GM03348 (cell line): Measurements from ENCODE around the gene ALPK1.
"Not testable (repeated sequence)": the region's sequence is repeated elsewhere in the genome, so short reads cannot be mapped to it uniquely, and the experiment has no call there.

Experiments used
- DNase-seq: peaks from one replicate; pipeline ENCODE4 v3.0.0; 2012; ENCODE audit warnings: low spot score

ALPK1 gene

DNA sequence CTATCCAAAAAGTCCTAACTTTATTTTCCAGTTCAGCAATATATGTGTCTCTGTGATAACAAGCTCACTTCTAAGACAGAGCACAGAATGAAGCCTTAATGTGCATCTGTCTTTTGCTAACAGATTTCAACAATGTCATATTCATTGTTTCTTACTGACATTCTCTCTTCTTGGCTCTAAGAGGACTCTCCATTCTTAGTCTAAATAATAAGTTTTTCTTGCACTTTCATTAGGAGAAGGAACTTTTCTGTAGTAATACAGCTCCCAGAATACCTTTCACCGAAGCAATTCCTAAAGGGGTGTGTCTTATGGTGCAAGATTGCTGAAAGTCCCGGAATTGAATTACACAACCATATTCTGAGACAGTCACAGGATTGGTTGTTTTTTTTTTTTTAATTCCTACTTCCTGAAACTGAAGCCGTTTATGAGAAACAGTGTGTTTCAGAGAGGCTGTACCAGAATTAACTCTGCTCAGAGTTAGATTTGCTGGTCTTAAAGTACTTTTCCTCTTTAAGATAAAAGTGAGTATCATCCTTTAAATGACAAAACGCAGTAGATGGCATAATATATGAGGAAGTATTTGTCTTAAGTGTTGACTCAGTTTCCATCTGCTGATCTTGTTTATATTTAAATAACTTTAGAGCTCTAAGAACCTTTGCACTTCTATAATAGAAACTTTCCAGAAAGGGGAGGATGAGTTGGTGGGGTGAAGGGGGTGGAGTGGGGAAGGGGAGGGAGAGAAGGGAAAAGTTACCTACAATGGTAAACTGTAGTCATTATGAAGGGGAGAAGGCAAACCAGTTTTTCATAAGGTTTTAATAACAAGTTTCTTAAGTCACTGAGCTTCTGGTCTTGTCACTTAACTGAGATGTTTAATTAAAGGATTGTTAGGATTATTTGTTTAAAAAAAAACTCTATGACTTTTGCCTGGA is at the start of gene ALPK1:
TSS of gene ALPK1 (plus strand) at position 421 of the 932 bp plus-strand sequence.
- peak; percentile 88 for DNase-seq

DNA sequence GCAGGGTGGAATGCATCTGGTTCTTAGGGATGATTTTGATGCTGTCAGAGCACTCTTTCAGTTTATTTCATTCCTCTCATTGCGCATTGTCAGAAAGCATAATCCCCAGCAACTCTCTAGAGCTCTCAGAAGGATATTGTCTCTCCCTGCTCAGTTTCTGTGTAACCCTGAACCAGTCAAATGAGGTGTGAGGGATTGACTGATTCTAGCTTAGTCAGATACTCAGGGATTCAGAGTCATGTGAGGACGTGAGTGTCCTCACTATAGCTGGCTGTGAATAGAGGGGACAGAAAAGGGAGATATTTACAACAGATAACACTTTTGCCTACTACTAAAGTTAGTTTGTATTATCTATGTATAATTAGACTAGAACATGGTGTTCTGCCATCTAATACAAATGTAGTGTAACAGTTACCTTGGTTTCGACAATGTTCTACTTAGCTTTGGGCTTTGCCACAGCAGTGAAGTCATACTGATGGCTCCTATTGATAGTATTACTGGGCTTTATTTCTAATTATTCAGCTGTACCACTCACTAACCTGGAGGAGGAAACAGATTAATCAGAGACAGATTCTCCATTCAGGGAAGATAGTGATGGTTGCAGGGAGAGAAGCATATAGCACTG is 46.0 kb upstream of the ALPK1 start:
- no peak for DNase-seq

DNA sequence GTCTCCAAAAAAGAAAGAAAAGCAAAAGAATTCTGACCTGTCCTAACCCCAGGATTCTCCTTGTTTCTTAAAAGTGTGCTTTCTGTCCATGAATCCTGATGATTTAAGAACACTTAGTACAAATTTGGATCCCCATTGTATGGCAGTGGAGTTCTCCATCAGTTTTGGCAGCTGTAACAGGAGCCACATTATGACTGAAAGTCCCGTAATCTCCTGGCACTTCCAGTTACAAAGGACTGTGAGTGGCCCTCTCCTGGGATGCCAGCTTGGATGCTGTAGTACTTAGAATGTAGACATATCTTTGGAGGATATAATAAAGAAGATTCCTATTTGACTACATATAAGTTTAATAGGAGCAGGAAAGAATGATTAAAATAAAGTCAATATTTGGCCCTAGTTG is 44.9 kb upstream of the ALPK1 start:
- DNase-seq, result no peak

- DNase-seq, result no peak
Measured at GRCh38 chr4:112253382-112254000, 43.7 kb upstream of the ALPK1 start.

GRCh38 chr4:112257098-112257497 is 40.1 kb upstream of the ALPK1 start:
- DNase-seq, result no peak

DNA sequence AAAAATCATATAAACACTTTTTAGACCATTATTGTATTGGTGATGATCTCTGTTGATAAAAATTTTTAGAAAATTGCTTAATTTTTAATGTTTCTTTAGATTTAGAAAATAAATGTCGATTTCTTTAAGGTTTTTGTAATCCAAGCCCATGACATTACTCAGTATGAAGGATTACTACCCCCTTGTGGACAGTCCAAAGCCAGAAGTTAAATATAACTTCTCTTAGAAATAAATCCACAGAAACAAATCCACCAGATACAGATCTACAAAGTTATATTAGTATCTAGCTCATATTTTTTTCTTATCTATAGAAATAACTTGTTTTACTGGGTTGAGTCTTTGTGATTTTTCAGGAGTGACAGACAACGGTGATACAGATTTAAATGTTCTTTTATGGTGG is 30.3 kb upstream of the ALPK1 start:
- peak; percentile 28 for DNase-seq

DNA sequence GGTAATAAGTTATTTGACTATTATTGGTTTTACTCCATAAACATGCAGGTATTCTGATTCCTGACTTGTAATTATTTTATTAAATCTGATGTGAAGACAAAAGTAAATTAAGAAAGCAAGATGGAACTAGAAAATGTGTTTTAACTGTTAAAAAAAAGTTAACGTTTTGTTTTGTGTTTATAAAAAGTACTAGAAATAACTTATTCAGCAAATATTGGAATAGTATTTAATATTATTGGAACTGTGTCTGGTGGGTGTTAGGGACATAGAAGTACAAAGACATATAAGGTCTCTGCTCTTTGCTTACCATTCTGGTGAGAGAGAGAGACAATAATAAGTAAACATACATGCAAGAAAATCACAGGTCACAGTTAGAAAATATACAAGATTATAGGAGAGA is 27.1 kb upstream of the ALPK1 start:
- no peak for DNase-seq

DNA sequence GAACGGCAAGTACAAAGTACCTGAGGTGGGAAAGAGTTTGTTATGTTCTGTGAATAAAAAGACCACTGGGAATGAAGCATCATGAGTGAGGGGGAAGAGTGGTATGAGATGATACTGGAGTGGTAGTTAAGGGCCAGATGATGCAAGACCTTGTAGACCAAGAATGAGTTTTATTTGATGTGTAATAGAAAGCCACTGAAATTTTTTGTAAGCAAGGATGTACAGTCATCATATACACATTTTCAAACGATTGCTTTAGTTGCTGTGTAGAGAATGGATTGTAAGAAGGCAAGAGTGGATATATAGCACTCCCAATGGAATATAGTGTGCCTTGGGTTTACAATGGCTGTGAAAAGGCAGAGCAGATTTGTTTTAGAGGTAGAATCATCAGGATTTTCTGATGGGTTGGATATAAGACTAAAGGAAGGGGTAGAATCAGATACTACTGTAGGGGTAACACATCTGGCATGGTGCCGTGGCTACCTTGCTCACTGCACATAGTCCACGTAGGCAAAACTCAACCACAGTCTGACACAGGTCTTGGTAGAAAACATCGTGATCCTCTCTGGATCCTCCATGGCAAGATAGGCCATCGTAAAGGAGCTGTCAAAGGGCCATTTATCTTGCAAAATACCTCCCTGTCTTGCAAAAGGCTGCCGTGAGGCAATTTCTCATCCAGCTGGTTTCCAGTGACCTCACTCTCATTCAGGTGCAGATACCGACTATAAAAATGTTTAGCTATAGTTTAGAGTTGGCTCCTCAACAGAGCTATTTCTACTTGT is 26.3 kb upstream of the ALPK1 start:
- DNase-seq, result peak; percentile 21

GRCh38 chr4:112272292-112272691 is 24.9 kb upstream of the ALPK1 start:
- DNase-seq, result no peak

- no peak for DNase-seq
Measured at GRCh38 chr4:112274959-112275358, 22.2 kb upstream of the ALPK1 start.

GRCh38 chr4:112276113-112276512 is 21.1 kb upstream of the ALPK1 start:
- DNase-seq, result no peak

DNA sequence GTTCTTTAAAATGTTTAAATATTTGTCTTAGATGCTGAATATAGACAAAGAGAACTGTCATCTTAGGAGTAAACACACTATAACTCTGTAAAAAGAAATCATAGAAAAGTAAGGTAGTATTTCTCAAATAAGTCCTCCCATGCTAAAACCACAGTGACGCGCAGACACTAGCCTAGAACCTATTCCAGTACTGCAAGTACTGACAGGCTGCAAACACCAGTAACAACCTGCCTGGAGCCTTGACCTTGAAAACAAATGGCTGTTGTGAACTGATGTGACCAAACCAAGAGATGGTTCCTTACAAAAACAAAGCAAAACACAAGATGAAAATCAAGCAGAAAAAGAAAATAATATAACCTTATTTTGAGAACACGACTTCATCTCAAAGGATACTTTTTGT is 19.9 kb upstream of the ALPK1 start:
- no peak for DNase-seq

- DNase-seq, result no peak
Measured at GRCh38 chr4:112277705-112278448, 19.3 kb upstream of the ALPK1 start.

GRCh38 chr4:112279025-112279881 is 17.9 kb upstream of the ALPK1 start:
- DNase-seq, result no peak

DNA sequence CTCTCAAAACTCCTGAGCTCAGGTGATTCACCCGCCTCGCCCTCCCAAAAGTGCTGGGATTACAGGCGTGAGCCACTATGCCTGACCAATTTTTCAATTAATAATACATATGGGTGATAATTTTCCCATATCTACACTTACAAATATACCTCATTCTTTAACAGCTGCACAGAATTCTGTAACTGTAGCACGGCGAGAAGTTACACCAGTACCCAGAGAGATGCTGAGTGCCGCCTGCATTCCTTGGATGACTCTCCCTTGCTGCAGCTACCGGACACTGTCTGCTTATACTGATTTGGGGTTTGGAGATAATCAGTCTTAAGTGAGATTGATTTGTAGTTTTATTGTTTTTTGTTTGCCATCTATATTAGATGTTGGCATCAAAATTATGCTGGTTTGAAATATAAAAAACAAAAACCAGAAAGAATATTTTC is 17.3 kb upstream of the ALPK1 start:
- no peak for DNase-seq

GRCh38 chr4:112280386-112281056 is 16.6 kb upstream of the ALPK1 start:
- DNase-seq, result no peak

DNA sequence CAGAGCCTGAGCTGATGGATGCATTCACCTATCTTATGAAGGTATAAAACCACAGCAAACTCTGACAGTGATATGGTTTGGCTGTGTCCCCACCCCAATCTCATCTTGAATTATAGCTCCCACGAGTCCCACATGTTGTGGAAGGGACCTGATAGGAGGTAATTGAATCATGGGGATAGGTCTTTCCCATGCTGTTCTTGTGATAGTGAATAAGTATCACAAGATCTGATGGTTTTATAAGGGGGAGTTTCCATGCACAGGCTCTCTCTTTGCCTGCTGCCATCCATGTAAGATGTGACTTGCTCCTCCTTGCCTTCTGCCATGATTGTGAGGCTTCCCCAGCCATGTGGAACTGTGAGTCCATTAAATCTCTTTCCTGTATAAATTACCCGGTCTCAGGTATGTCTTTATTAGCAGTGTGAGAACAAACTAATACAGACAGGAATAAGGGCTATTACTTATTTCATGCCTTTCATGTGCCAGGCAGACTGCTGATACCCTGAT is 15.2 kb upstream of the ALPK1 start:
- DNase-seq, result not testable (repeated sequence)

GRCh38 chr4:112282860-112283667 is 14.1 kb upstream of the ALPK1 start:
- no peak for DNase-seq

GRCh38 chr4:112284166-112284565 is 13.0 kb upstream of the ALPK1 start:
- DNase-seq, result peak; percentile 22
